HG02973 (cell line): ENCODE results near the gene GGCT.

Source experiments
- ATAC-seq: cut with Tn5 transposase; IDR thresholded peaks from one replicate; pipeline ENCODE4 v1.9.1; 2021; ENCODE audit warnings: moderate library complexity; ENCODE audit not compliant: unreplicated experiment

The GGCT gene

DNA sequence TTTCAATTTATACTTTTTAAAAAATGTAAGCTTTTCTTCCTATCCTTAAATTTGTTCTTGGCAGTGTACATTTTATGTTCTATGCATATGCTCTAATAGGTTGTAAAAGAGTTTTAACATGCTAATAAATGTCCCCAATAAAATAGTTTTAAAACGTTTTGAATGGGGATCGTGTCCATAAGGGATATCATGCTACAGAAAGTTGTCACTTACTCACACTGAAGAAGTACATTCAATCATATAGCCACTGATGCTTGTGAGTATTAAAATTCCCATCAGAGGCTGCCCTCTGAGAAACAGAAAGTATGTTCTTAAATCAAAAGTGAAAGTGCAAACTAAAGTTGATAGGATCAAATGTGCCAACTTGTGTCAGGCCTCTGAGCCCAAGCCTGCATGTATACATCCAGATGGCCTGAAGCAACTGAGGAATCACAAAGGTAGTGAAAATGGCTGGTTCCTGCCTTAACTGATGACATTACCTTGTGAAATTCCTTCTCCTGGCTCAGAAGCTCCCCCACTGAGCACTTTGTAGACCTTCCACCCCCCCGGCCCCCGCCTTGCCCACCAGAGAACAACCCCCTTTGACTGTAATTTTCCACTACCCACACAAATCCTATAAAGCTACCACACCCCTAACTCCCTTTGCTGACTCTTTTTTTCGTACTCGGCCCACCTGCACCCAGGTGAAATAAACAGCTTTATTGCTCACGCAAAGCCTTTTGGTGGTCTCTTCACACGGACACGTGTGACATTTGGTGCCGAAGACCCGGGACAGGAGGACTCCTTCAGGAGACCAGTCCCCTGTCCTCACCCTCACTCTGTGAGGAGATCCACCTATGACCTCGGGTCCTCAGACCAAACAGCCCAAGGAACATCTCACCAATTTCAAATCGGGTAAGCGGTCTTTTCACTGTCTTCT is 25.2 kb downstream of the GGCT start:
- ATAC-seq = no peak

DNA sequence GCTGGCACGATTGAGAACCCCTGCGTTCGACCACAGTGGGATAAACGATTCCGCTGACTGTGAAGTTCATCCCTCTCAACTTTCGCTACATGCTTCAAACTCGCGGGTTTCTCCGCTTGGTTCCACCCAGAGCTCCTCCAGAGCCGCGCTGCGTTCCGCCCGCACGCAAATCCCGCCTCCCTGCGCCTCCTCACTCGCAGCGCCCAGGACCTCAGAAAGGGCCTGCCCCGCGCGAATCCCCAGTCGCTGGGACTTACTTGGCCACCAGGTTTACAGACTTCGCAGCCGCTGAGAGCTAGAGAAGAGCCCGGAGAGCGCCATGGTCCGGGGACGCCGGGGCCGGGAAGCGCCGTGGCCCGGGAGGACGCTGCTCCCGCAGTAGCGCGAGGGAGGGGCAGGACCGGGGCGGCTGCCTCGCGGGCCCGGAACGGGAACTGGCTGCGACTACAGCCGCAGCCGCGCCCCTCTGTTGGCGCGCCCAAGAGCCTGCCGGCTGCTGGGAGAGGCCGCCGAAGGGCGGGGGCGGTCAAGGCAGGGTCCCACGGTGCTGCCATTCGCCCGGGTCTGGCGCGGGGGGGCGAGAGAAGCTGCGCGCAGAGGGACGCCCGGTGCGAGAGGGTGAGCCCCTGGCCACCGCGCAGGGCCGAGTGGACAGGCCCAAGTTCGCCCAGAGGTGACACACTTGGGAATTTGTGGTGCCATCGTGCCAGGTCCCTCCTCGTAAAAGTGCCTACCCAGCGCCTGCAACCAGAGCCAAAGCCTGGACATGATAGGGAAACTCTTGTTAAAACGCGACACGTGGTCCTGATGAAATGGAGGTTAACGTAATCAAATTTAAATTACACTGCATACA is 26.1 kb downstream of the GGCT start, which contains the start of gene NOD1:
NOD1 (minus strand) TSS at position 436 of the 853 bp plus-strand sequence. CDS start 21,863 bp downstream, outside the sequence.
- ATAC-seq = peak; percentile 93

DNA sequence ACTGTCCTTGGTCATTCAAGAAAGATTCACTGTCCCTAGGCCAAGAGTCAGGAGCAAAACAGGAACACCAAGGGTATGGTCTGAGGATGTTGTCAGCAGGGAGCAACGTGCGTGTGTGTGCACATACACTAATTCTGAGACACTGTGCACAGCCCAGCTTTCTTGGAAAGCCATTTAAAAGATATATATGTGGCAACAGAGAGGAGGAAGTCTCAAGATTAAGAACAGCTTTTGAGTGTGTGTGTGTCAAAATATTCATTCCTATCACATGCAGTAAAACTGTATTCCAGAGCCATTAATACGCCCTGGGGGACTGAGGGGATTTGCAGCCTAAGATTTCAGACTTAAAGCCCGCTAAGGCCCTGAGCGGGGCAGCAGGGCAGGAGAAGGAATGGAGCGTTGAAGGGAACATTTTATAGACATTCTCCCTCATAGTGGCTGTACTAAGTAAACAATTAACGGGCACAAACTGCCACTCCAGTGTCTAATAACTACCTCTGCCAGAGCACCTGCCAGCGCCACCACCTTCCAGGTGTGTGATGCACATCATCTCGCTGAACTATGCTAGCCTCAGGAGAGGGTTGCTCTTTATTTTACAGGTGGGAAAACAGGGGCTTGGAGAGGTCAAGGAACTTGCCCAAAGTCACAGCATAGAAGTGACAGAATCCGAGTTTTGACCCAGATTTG is 28.0 kb downstream of the GGCT start:
- no peak for ATAC-seq

DNA sequence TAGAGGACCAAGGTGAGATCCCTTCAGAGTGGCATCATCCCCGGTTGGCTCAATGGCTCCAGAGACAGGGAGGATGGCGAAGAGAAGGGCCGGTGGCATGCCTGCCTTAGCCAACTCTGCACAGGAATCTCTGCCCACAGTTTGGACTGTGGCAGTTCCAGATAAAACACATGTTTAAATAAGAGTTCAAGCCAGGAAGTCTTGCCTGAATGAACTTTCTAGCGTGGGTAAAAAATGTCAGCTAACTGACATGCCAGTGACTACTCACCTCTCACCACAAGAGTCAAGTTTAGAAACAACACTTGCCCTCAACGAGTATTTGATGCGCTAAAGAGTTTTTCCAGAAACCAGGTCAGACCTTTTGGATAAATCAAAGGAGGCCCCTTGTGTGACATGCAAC is 29.0 kb downstream of the GGCT start:
- ATAC-seq = no peak

DNA sequence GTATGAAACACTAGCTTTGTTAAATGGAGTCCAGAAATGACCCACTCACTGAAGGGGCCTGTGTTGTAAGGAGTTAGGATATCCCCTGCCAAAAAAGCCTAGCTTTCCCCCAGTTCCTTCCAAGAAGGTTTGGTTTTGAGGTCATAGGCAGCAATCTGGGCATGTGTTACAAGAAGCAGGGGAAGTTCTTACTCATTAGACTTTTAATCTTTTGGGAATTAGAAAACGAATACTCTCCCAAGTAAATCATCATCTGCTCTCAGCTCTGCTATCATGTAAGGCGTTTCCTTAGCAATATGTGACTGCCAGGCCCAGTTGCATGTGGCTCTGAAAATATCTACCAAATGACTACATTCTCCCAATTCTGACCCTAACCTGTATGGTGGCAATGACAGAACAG is 29.7 kb downstream of the GGCT start:
- ATAC-seq = no peak

DNA sequence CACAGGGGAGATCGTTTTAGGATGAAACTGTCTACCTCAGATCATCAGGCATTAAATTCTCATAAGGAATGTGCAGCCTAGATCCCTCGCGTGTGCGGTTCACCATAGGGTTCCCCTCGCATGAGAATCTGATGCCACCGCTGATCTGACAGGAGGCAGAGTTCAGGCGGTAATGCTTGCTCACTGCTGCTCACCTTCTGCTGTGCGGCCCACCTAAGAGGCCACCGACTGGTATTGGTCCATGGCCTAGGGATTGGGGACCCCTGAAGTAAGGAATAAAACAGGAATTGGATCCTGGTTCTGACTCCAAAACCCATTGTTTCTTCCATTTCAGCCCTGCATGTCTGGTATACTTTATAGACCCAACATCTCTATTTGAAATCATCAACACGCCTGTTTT is 30.1 kb downstream of the GGCT start:
- no peak for ATAC-seq

DNA sequence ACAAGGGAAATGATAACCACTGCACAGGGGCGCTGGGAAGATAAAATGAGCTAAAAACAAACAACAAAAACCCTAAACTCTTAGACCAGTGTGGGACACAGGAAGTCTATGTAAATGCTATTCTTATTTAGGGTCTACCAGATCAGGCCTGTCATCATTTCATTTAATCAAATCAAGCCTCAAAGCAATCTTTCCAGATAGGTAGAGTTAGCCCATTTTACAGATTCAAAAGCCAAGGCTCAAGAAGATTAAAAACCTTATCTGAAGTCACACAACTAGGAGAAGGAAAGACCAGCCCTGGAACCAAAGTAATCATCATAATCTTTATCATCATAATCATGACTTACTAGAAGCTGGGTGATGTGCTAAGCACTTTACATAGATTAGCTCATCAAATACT is 30.7 kb downstream of the GGCT start:
- ATAC-seq = no peak

DNA sequence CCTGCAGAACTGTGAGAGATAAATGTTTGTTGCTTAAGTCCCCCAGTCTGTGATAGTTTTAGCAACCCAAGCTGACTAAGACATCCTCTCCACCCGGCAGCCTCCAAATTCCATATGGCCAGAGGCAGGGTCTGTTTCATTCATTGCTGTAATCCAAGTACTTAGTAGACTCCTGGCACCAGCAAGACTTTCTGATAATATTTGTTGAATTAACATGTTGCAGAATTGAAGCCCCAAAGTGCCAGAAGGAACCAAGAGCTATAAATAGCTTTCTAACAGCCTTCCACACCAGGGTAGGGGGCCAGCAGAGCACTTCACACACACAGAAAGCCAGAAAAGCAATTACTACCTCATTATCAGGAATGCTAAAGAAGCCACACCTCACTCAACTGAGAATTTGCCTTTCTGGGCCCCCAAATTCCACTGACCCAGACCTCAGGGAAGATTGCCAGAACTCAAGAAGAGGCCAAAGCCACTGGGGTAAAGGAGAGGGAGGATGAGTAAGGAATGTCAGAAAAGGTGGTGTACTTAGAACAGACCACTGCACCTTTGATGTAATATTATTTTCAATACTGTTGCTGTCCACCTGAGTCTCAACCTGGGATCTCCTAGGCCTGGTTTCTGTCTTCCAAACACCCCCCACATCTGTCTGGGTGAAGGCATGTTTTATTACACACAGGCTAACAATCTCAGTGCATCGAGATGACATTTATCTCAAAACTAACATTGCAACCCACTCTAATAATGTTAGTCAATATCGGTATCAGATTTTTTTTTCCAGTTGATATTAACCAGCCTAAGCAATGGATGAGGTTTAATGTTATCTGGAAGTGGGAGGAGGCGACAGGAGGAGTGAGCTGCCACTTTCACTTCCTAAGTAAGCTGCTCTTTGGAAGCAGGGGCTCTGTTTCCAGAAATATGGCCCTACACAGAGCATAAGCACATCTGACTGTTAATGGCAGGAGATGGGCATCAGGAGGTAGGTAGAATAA is 31.5 kb downstream of the GGCT start:
- no peak for ATAC-seq

DNA sequence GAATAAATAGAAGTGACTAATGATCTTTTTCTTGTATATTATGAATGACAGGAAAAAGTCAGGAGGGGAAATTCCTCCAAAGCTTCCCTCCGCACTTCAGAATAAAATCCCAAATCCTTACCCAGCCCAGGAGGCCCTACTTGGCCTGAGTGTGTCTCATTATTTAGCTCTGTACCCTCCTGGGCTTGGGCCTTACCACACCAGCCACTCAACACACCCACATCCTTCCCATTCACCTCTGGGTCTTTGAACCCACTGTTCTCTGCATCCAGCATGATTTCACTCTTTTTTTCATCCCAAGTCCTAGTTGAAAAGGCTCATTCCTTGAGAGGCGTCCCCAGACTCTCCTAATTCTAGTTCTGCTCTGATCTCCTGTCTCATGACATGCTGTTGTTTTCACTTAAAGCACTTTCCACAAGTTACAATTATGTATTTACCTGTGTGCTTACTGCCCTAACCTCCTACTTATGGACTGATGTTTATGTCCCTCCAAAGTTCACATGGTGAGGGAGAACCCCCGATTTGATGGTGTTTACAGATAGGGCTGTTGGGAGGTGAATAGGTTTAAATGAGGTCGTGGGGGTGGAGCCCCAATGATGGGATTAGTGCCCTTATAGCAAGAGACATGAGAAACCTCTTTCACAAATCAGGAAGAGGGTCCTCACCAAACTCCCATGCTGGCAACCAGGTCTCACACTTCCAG is 32.4 kb downstream of the GGCT start:
- ATAC-seq = no peak

DNA sequence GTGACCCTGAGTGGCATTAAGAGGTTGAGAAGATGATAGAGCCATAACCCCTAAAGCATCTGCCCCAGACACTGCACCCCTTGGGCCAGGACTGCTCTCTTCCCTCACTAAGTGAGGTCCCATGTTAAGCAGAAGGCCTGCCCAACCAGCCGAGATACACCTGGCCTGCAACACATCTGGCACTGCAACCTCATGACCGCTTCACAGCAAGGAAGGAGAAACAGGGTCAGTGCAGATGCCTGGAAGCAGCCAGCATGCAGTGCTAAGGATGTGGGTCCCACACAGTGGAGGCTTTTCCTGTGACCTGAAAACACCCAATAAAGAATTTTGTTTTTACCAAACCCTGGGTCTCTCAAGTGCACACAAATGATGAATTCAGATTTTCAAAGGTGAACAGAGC is 33.4 kb downstream of the GGCT start:
- no peak for ATAC-seq

DNA sequence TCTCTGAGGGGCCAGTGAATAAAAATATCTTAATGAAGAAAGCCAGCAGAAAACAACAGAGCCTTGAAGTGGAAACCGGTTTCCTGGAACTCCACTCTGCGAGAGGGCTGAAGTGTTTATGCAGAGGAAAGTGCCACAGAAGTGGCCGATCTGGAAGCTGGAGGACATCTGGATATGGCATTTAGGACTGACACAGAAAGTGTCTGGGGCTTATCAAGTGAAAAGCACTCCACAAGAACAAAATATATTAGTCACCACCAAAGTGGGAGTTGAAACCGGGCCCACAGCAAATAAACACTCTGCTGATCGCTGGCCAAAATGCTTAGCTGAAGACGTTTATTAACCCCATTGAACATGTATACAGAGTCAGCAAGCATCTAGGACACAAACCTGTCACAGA is 33.9 kb downstream of the GGCT start:
- ATAC-seq = no peak

DNA sequence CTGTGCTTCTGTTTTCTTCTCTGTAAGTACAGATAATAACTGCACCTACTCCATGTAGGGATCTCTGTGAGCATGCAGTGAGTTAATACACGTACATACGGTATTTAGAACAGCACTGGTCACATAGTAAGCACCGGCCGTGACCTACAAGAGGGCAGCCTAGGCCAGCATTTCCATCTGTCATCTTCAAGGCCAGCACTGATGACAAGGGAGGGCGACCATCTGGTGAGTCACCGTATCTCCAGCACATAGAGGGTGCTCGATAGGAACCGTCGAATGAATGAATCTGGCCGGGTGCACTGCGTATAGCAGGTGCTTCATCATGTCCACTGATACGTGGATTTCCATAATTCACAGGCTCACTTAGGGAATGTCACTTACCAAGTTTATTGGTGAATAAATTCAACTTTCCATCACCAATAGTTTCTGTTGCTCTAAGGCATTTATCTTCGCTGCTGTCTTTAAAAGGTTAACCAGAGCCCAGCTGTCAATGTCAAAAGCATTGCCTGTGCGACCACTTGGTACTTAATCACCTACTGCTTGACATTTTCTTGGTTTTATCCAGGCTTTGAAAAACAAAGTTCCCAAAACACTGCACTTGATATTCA is 34.4 kb downstream of the GGCT start:
- no peak for ATAC-seq

DNA sequence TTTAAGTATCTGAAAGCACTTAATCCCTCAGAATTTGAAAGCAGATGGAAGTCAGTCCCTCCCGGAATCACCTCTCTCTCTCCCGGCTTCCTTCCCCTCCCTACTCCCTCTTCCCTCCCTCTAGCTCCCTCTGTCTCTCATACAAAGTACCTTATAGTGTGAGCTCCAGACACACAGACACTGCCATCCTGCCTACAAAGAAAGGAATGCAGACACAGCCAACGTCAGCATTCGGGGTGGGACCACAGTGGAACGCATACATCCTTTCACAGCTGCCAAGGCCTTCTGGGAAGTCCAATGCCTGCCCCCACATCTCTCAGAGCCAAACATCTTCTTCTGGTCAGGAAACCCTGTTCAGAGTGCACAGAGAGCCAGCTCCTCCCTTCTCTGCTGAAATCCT is 35.3 kb downstream of the GGCT start:
- ATAC-seq = no peak

DNA sequence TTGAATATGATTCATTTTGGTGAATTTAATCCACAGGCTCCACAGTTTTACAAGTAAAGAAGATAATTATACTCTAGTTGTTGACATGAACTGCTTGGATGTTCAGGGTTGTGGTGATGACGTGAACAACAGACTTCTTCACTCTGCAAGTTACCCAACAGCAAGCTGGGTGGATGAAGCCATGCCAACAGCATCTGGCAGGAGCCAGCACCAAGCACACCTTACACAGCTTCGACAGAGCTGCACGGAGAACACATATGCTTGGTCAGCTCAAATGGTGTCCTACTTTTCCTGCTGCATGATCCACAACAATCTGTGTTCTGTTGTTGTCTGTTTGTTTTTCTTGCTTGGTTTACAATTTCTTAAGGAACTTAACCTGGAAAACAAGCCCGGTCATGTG is 35.8 kb downstream of the GGCT start:
- no peak for ATAC-seq

DNA sequence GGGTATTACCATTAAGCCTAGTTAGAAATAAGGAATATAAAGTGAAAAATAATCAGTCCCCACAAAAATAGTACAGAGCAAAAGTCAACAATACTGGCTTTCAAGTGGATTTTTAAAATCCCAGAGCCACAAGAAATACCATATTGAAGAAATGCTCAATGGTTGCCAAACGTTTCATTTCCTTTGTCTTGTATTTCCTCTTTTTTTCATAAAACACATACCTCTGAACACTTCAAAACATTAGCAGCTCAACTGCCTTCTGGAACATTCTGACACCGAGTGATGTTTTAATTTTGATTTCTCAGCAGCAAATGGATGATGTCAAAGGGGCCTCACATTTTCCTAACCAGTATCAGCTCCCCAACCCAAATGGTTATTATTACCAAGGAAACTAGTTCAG is 36.6 kb downstream of the GGCT start:
- ATAC-seq = no peak

DNA sequence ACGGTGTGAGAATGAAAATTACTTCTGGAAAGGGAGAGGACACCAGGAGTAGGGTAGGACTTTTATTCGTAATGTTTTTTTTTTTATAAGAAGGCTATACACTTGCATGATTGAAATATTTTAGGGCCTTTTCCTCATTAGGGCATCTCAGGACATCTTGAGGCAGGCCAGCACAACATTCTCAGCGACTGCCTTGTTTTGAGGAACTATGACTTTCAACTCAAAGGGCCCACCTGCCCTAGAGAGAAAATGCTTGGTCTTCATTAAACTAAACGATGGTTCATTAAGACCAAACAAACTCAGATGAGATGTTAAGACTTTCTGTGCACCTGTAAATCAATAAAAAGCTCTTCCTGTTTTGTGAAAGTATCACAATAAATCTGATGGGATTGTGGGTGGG is 37.4 kb downstream of the GGCT start:
- ATAC-seq = no peak

DNA sequence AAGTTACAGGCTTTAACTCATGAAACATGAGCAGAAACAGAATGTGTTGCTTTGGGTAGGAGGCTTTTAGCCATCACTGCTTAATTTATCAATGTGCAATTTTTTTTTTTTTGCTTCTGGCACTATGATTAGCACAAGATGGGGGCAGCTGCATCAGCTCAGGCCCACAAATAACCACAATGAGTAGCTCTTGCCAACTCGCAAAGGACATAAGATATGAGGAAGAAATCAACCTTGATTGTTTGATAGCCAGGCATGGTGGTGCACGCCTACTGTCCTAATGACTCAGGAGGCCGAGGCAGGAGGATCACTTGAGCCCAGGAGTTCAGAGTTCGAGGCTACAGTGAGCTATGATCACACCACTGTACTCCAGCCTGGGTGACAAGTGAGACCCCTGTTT is 38.4 kb downstream of the GGCT start:
- no peak for ATAC-seq

DNA sequence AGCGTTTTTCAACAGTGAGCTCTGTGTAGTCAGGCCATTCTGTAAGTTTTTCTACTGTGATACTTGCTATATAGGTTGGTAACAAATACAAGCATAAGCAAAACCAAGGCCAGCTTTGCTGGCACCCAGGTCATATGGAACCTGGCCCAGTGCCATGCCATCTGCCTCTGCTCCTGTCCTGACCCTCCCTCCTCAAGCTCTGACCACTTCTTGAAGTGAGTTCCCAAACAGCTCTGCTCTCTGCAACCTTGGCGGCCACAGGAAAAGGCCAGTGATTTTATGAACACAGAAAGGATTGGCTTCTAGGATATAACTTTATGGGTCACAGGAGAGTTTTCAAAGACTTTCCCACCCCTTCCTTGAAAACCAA is 38.8 kb downstream of the GGCT start:
- no peak for ATAC-seq
